ENCODE data around the gene EXOC2.

EXOC2 gene

GRCh38 chr6:633611-634010 lies 59.3 kb downstream of the EXOC2 start:
- no peak overlapping the region for H3K4me3 ChIP-seq (ENCODE audit: low read depth, low read length)
- DNase-seq (ENCODE audit: low read depth), result no peak
- TF ChIP-seq MYC (IDR thresholded peaks at IDR 0.05; ENCODE audit: low read depth, low read length) (no peak), POLR2A (IDR thresholded peaks at IDR 0.05; ENCODE audit: extremely low read depth, insufficient read length) (no peak)
- TF ChIP-seq, protein P1, sequence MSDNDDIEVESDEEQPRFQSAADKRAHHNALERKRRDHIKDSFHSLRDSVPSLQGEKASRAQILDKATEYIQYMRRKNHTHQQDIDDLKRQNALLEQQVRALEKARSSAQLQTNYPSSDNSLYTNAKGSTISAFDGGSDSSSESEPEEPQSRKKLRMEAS (IDR thresholded peaks at IDR 0.05; ENCODE audit: low read depth, low read length), result no peak
- TF ChIP-seq, protein P2, sequence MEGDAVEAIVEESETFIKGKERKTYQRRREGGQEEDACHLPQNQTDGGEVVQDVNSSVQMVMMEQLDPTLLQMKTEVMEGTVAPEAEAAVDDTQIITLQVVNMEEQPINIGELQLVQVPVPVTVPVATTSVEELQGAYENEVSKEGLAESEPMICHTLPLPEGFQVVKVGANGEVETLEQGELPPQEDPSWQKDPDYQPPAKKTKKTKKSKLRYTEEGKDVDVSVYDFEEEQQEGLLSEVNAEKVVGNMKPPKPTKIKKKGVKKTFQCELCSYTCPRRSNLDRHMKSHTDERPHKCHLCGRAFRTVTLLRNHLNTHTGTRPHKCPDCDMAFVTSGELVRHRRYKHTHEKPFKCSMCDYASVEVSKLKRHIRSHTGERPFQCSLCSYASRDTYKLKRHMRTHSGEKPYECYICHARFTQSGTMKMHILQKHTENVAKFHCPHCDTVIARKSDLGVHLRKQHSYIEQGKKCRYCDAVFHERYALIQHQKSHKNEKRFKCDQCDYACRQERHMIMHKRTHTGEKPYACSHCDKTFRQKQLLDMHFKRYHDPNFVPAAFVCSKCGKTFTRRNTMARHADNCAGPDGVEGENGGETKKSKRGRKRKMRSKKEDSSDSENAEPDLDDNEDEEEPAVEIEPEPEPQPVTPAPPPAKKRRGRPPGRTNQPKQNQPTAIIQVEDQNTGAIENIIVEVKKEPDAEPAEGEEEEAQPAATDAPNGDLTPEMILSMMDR (IDR thresholded peaks at IDR 0.05; ENCODE audit: low read depth, low read length), result no peak

GRCh38 chr6:628766-629165 lies 64.2 kb downstream of the EXOC2 start:
- no peak for DNase-seq (ENCODE audit: low read depth)
- TF ChIP-seq, protein P1 (IDR thresholded peaks at IDR 0.05; ENCODE audit: low read depth, low read length), result no peak
- TF ChIP-seq, protein P2 (IDR thresholded peaks at IDR 0.05; ENCODE audit: low read depth, low read length), result no peak
- no peak for TF ChIP-seq MYC (IDR thresholded peaks at IDR 0.05; ENCODE audit: low read depth, low read length)
- no peak overlapping the region for H3K4me3 ChIP-seq (ENCODE audit: low read depth, low read length)

DNA sequence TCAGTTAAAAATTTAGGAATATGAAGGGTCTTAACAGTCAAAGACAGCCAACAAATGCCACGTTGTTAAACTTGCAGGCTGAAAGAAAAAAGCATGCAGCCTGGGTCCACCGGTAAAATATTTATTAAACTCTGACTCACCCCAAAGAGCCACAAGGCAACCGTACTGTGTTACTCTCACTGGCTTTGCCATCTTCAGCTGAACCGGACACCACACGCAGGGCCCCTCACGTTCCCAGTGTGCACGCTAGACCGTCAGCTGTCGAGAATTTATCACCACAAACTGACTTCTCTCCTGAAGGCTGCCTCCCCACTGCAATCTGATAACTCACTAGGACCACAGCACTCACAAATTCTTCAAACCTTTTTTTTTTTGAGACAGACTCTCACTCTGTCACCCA lies 66.7 kb downstream of the EXOC2 start:
- TF ChIP-seq, protein P2 (IDR thresholded peaks at IDR 0.05; ENCODE audit: low read depth, low read length), result no peak
- no peak overlapping the region for H3K4me3 ChIP-seq (ENCODE audit: low read depth, low read length)
- DNase-seq (ENCODE audit: low read depth), result no peak

DNA sequence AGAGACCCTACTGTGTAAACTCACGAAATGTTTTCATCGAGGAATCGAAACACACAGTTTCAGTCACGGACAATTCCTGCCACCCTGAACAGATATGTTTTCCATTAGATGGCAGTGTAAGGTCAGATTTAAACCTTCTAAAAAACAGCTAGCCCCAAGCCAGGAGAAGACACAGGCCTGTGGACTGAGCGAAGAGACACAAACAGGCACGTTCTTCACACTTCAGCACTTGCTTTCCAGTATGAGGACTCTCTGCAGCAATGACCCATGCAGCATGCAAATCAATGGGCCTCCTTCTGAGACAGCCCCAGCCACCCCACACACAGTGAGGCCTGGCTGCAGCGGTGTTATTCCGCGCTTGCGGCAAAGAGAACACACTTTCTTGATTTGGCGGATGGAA lies 68.0 kb downstream of the EXOC2 start:
- no peak overlapping the region for H3K4me3 ChIP-seq (ENCODE audit: low read depth, low read length)
- TF ChIP-seq, protein P1 (IDR thresholded peaks at IDR 0.05; ENCODE audit: low read depth, low read length), result no peak
- TF ChIP-seq POLR2A (IDR thresholded peaks at IDR 0.05; ENCODE audit: extremely low read depth, insufficient read length), result no peak
- no peak for TF ChIP-seq MYC (IDR thresholded peaks at IDR 0.05; ENCODE audit: low read depth, low read length)
- TF ChIP-seq, protein P2 (IDR thresholded peaks at IDR 0.05; ENCODE audit: low read depth, low read length), result no peak
- peak; percentile 37 for DNase-seq (ENCODE audit: low read depth)

DNA sequence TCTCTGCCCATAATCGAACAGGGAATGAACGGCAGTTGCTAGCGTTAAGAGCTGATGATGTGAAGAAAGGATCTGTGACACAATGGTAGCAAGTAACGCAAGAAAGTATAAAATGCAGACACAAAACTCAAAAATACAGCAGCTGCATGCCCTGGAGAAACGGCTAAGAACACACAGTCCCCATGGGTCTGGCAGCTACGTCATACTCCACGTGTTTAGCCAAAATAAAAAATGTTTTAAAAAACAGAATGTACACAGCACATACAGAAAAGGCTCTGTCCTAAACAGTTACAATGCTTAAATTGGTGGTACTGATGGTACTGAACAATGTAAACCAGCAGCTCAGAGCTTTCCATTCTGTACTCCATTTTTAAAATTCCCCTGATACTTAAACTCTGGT lies 70.5 kb downstream of the EXOC2 start:
- DNase-seq (ENCODE audit: low read depth), result no peak
- TF ChIP-seq MYC (IDR thresholded peaks at IDR 0.05; ENCODE audit: low read depth, low read length), result no peak
- TF ChIP-seq, protein P1 (IDR thresholded peaks at IDR 0.05; ENCODE audit: low read depth, low read length), result no peak
- TF ChIP-seq, protein P2 (IDR thresholded peaks at IDR 0.05; ENCODE audit: low read depth, low read length), result no peak
- TF ChIP-seq POLR2A (IDR thresholded peaks at IDR 0.05; ENCODE audit: extremely low read depth, insufficient read length), result no peak
- no peak overlapping the region for H3K4me3 ChIP-seq (ENCODE audit: low read depth, low read length)

DNA sequence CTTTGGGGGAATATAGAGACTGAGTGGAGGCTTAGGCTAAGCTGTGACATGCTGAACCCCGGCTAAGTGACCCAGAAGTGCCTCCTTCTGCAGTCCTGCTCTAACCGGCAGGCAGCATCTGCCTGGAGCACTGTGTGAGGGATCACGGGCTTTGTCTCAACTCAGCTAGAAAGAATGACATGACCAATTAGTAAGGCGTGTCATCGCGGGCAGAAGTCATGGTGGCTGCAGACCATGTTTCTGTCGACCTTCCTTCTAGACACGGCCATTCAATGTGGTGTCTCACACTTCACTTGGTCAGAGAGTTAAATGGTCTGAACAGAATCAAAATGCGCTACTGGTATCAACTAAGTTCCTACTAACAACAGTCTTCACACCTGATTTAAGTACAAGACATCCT lies 71.0 kb downstream of the EXOC2 start:
- no peak for TF ChIP-seq MYC (IDR thresholded peaks at IDR 0.05; ENCODE audit: low read depth, low read length)
- TF ChIP-seq, protein P2 (IDR thresholded peaks at IDR 0.05; ENCODE audit: low read depth, low read length), result no peak
- no peak for TF ChIP-seq POLR2A (IDR thresholded peaks at IDR 0.05; ENCODE audit: extremely low read depth, insufficient read length)
- TF ChIP-seq, protein P1 (IDR thresholded peaks at IDR 0.05; ENCODE audit: low read depth, low read length), result no peak
- no peak overlapping the region for H3K4me3 ChIP-seq (ENCODE audit: low read depth, low read length)
- no peak for DNase-seq (ENCODE audit: low read depth)
